Caco-2 (cell line): ENCODE results near the gene SCFD1. TPM values are rescaled to one million over a fixed set of nuclear protein-coding genes. Genes with fewer than 3 reads are reported as not detected.

Source experiments
- BruUV-seq: library from RNA; stranded (reverse); fragments of 400-500 nt; replicated peaks from 2 replicates; lab custom pipeline; 2021; lab: Mats Ljungman, UMichigan
- CTCF ChIA-PET: fragments of 300-600 bp; sonication (Branson Sonifier 250); formaldehyde crosslinking; loops from one replicate; lab custom pipeline; 2022; ENCODE audit warnings: antibody characterized with exemption; lab: Charles Lee
- POLR2A ChIA-PET: fragments of 300-600 bp; sonication (Branson Sonifier 250); formaldehyde crosslinking; loops from one replicate; lab custom pipeline; 2022; ENCODE audit warnings: antibody characterized with exemption; lab: Charles Lee
- DNase-seq, 2 experiments: peaks; one replicate each; pipeline versions ENCODE4 v3.0.0 to v3.0.0-alpha.2; 2020 to 2022
- H3K27me3 ChIP-seq: replicated peaks from 2 replicates; pipeline ENCODE4 v1.6.0; 2011; ENCODE audit warnings: low read length; ENCODE audit not compliant: control insufficient read depth, insufficient read depth
- H3K36me3 ChIP-seq: 2 replicates; pipeline ENCODE4 v1.5.1; 2011; ENCODE audit warnings: low read length; ENCODE audit not compliant: control insufficient read depth, insufficient read depth
- H3K4me1 ChIP-seq: fragments of 250-450 bp; sonication (Bioruptor Pico); 2 replicates; pipeline ENCODE4 v1.5.1; 2020; ENCODE audit warnings: mild to moderate bottlenecking
- H3K4me3 ChIP-seq: 2 replicates; pipeline ENCODE4 v1.5.1; 2011; ENCODE audit warnings: low read depth, mild to moderate bottlenecking, control low read depth, low read length
- H3K9me3 ChIP-seq: fragments of 250-450 bp; sonication (Bioruptor Pico); 2 replicates; pipeline ENCODE4 v1.5.1; 2020; ENCODE audit warnings: mild to moderate bottlenecking, moderate library complexity
- H3K27ac Mint-ChIP-seq: one replicate; pipeline ENCODE4 v1.8.0; 2022; ENCODE audit warnings: mixed read lengths; ENCODE audit not compliant: unreplicated experiment
- H3K27me3 Mint-ChIP-seq: one replicate; pipeline ENCODE4 v1.8.0; 2022; ENCODE audit warnings: mixed read lengths; ENCODE audit not compliant: insufficient read depth, unreplicated experiment
- H3K36me3 Mint-ChIP-seq: one replicate; pipeline ENCODE4 v1.8.0; 2022; ENCODE audit warnings: mild to moderate bottlenecking, mixed read lengths; ENCODE audit not compliant: insufficient read depth, unreplicated experiment
- H3K4me1 Mint-ChIP-seq: one replicate; pipeline ENCODE4 v1.8.0; 2022; ENCODE audit warnings: low read depth, mixed read lengths; ENCODE audit not compliant: unreplicated experiment
- H3K4me3 Mint-ChIP-seq: one replicate; pipeline ENCODE4 v1.8.0; 2022; ENCODE audit warnings: mild to moderate bottlenecking, moderate library complexity, mixed read lengths; ENCODE audit not compliant: unreplicated experiment
- H3K9me3 Mint-ChIP-seq: one replicate; pipeline ENCODE4 v1.8.0; 2022; ENCODE audit warnings: mixed read lengths; ENCODE audit not compliant: unreplicated experiment
- CTCF ChIP-seq, 2 experiments: fragments of 200-600 bp in 1 of 2; IDR thresholded peaks; 1 replicate in 1 of 2; 2 replicates in 1 of 2; pipeline versions ENCODE4 v1.5.1 to v1.8.0; 2011 to 2022; ENCODE audit warnings: antibody characterized with exemption in 1 of 2, control low read depth in 1 of 2, inconsistent platforms in 1 of 2, low read depth in 1 of 2, low read length in 1 of 2, mild to moderate bottlenecking in 1 of 2, moderate library complexity in 1 of 2; ENCODE audit not compliant: insufficient read depth in 1 of 2, severe bottlenecking in 1 of 2, unreplicated experiment in 1 of 2
- intact Hi-C: fragments of 100-400 bp; cut with micrococcal nuclease; formaldehyde crosslinking; loops from one replicate; pipeline ENCODE4 v1.10.0; 2022; ENCODE audit not compliant: unreplicated experiment
- total RNA-seq: library from RNA; stranded (reverse); gene quantifications from 2 replicates; pipeline ENCODE4 v1.2.3, GENCODE V29; 2022

The SCFD1 gene
- total RNA-seq, 1 experiment from 2014 or later: 78.1 TPM

GRCh38 chr14:30645600-30645999 is 23.5 kb downstream of the SCFD1 start:
- CTCF ChIA-PET: no interaction called here
- no peak overlapping the region for H3K4me3 ChIP-seq
- no peak overlapping the region for H3K4me3 Mint-ChIP-seq
- no peaks in the 10 kb centered on the region for H3K36me3 ChIP-seq
- DNase-seq: no peak
- H3K36me3 Mint-ChIP-seq: peaks cover 50% of the 10 kb centered on the region
- TF ChIP-seq CTCF (IDR thresholded peaks at IDR 0.05; ENCODE audit: insufficient read depth in 1 of 2, low read depth in 1 of 2, low read length in 1 of 2, severe bottlenecking in 1 of 2, unreplicated experiment in 1 of 2): no peak
- POLR2A ChIA-PET: no interaction called here
- peaks cover 6% of the 10 kb centered on the region for H3K4me1 Mint-ChIP-seq
- H3K9me3 Mint-ChIP-seq: no peaks in the 10 kb centered on the region
- no peaks in the 10 kb centered on the region for H3K27me3 Mint-ChIP-seq
- intact Hi-C loops: no loop called here
- BruUV-seq: no TSS peak
- H3K9me3 ChIP-seq: no peaks in the 10 kb centered on the region
- no peaks in the 10 kb centered on the region for H3K27me3 ChIP-seq
- no peak overlapping the region for H3K27ac Mint-ChIP-seq
- H3K4me1 ChIP-seq: peaks cover 11% of the 10 kb centered on the region

- H3K4me3 ChIP-seq: no peak overlapping the region
- no peaks in the 10 kb centered on the region for H3K4me1 ChIP-seq
- POLR2A ChIA-PET: no interaction called here
- intact Hi-C loops: no loop called here
- CTCF ChIA-PET: no interaction called here
- BruUV-seq: no TSS peak
- H3K36me3 ChIP-seq: no peaks in the 10 kb centered on the region
- H3K27ac Mint-ChIP-seq: no peak overlapping the region
- no peak for DNase-seq
- no peaks in the 10 kb centered on the region for H3K9me3 Mint-ChIP-seq
- no peaks in the 10 kb centered on the region for H3K4me1 Mint-ChIP-seq
- H3K36me3 Mint-ChIP-seq: peaks cover 52% of the 10 kb centered on the region
- no peak overlapping the region for H3K4me3 Mint-ChIP-seq
- H3K27me3 ChIP-seq: no peaks in the 10 kb centered on the region
- TF ChIP-seq CTCF (IDR thresholded peaks at IDR 0.05; ENCODE audit: insufficient read depth in 1 of 2, low read depth in 1 of 2, low read length in 1 of 2, severe bottlenecking in 1 of 2, unreplicated experiment in 1 of 2): no peak
- H3K27me3 Mint-ChIP-seq: no peaks in the 10 kb centered on the region
- H3K9me3 ChIP-seq: no peaks in the 10 kb centered on the region
Observed at GRCh38 chr14:30648471-30648870, 26.4 kb downstream of the SCFD1 start.

GRCh38 chr14:30651937-30652336 is 29.8 kb downstream of the SCFD1 start:
- intact Hi-C loops: loop anchor here (10.0 kb wide), 1 partner anchor 223 kb away; the partner anchor contains the start of gene COCH
- H3K27me3 Mint-ChIP-seq: no peaks in the 10 kb centered on the region
- H3K9me3 Mint-ChIP-seq: no peaks in the 10 kb centered on the region
- Histone ChIP-seq H3K4me1 (no peaks in the 10 kb centered on the region), H3K27me3 (no peaks in the 10 kb centered on the region), H3K9me3 (no peaks in the 10 kb centered on the region), H3K4me3 (no peak overlapping the region), H3K36me3 (no peaks in the 10 kb centered on the region; the same call in 1 of the 2 replicates)
- H3K36me3 Mint-ChIP-seq: peaks cover 28% of the 10 kb centered on the region
- ChIA-PET CTCF (no interaction called here), POLR2A (no interaction called here)
- no peaks in the 10 kb centered on the region for H3K4me1 Mint-ChIP-seq
- no peak overlapping the region for H3K27ac Mint-ChIP-seq
- no TSS peak for BruUV-seq
- DNase-seq: no peak
- no peak for TF ChIP-seq CTCF (IDR thresholded peaks at IDR 0.05; ENCODE audit: insufficient read depth in 1 of 2, low read depth in 1 of 2, low read length in 1 of 2, severe bottlenecking in 1 of 2, unreplicated experiment in 1 of 2)
- H3K4me3 Mint-ChIP-seq: no peak overlapping the region
